ENCODE measurements around the gene RASAL3.

RASAL3 gene

DNA sequence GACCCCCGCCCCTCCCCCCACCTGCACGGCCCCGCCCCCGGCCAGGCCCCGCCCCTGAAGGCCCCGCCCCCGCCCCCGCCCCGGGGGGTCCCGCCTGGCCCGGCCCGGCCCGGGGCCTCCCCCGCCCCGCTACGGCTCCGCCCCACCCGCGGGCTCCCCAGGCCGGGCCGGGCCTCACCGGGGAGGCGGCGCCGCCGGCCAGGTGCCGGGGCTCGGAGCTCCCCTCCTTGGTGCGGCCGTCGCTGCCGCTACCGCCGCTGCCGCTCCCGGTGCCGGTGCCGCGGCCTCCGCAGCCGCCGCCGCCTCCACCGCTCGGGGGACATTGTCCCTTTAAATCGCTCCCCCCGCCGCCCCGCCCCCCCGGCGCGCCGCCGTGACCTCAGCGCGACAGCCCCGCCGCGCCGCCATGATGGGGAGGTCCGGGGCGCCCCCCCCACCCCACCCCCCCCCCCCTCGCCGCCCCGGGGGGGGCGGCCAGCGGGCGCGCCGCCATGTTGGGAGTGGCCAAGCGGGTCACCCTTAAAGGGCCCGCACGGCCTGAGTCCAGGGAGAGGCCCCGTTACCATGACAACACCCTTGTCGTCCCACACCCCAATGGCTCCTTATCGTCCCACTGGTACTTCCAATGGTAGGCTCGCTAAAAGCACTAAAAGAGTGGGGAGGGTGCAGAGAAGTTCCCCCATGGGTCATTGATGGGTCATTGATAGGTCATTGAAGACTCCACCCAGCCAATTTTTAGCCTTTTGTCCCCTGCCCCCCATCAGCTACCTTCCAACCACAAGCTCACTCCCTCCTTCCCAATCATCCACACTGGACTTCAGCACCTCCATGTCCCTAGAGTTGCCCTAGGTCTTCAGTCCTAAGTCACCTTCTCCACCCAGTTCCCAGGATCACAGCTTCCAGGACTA is 14.5 kb downstream of the RASAL3 start, which contains the start of gene WIZ:
WIZ (minus strand) TSS at position 337 of the 908 bp plus-strand sequence. CDS start 1,649 bp downstream, outside the sequence.
- DNase-seq (ENCODE audit: low read depth), result no peak

DNA sequence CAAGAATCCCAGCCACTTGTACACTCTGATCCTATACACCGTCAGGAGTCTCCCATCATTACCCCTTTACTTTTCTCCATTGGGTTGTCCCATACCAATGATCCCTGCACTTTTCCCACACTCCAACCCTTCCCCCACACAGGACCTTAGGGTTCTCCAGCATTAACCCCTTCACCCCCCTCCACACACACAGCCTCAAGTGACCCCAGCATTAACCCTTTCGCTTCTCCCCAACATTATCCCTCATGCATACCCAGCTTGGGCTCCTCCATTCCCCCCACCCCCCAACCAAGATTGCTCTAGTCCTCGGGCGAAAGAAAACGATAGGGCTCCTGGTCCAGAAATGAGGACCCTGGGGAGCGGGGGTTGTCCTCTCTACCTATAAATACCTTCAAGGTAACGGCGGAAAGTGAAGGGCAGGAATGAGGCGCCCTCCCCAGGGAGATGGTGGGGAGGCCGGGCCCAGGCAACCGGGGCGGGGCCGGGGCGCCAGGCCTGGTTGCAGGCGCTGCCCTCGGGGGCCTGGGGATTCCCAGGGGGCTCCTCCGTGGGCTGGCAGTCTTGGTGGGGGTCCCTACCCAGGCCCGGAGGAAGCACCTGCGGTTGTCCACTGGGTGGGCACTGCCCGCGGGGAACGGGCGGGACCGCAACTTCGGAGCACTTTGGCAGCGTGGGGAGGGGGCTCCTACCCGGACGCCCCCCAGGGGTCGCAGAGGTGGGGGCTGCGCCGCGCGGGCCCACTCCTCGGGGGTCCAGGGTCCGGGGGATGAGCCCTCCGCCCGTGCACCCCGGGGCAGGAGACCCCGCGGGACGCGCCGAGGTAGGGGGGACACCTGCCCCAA is 15.3 kb downstream of the RASAL3 start:
- no peak for DNase-seq (ENCODE audit: low read depth)

GRCh38 chr19:15448044-15448777 is 16.1 kb downstream of the RASAL3 start:
- no peak for DNase-seq (ENCODE audit: low read depth)

DNA sequence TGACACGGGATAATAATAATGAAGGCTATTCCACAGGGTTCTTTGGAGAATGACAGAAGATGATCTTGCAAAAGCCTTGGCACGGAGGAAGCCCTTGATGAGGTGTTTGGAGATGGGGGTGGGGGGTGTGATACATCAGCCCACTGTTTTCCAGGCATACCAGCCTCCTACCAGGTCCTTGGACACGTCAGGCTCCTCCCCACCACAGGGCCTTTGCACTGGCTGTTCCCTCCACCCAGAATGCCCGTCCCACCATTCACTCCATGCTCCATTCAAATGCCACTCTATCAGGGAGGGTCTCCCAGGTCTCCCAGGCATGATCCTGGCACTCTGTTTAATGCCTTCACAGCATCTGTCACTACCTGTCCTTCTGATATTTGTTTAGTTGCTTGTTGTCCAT is 17.3 kb downstream of the RASAL3 start:
- DNase-seq (ENCODE audit: low read depth), result no peak

DNA sequence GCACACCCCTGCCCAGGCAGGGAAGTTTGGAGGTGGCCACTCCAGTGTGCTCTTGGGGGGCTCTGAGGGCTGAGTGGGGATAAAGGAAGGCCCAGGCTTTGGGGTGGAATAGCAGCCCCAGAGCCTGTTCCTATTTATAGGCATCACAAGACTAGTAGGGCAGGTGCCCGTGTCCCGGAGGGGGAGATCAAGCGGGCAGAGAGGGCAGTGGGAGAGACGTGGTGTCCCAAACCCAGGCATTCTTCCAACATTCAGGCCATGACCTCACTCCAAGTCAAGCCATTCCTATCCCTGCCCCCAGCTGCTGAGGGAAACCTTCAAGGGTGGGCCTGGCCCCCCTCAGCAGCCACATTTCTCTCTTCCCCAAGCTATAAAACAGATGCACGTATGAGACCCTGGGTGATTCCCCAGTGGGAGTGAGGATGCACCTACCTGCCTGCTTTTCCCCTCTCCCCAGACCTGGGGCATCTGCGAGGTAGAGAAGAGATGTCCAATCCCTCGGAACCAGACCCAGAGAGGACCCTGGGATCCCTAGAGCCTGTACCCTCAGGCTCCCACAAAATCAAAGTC is 18.5 kb downstream of the RASAL3 start:
- DNase-seq (ENCODE audit: low read depth), result no peak

GRCh38 chr19:15445227-15445605 is 19.1 kb downstream of the RASAL3 start:
- DNase-seq (ENCODE audit: low read depth), result no peak

DNA sequence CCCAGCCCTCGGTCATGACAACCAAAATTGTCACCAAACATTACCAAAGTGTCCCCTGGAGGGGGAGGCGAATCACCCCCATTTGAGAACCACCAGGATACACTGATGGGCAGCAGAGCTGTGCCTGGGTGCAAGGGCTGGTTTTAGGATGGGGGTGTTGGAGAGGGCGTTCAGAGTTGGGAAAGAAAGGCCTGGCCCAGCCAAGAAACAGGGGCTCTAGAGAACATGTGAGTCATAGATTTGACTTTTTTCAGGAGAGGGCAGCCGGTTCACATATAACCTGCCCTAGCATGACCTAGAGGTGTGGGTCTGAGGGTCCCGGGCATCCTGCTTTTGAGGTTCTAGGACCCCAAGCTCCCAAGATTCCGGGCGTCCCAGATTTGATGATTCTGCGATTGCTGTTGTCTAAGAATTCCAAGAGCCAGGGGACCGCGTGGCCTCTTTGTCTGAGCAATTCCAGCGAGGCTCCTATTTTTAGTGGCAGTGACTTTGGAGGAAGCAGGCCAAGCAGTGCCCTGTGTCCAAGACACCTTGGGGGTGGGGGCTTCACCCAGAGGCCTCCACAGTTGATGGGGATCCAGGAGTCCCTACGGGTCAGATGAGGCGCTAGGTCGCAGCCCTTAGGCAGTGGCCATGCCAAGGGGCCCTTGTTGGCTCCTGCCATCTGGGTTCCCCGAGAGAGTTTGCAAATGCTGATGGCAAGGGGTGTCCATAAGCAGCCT is 19.7 kb downstream of the RASAL3 start:
- DNase-seq (ENCODE audit: low read depth), result no peak

GRCh38 chr19:15443838-15444237 is 20.5 kb downstream of the RASAL3 start:
- DNase-seq (ENCODE audit: low read depth), result no peak

GRCh38 chr19:15443325-15443724 is 21.0 kb downstream of the RASAL3 start:
- DNase-seq (ENCODE audit: low read depth), result no peak

GRCh38 chr19:15442142-15442920 is 22.0 kb downstream of the RASAL3 start:
- DNase-seq (ENCODE audit: low read depth), result no peak

GRCh38 chr19:15441317-15441716 is 23.0 kb downstream of the RASAL3 start:
- DNase-seq (ENCODE audit: low read depth), result no peak

DNA sequence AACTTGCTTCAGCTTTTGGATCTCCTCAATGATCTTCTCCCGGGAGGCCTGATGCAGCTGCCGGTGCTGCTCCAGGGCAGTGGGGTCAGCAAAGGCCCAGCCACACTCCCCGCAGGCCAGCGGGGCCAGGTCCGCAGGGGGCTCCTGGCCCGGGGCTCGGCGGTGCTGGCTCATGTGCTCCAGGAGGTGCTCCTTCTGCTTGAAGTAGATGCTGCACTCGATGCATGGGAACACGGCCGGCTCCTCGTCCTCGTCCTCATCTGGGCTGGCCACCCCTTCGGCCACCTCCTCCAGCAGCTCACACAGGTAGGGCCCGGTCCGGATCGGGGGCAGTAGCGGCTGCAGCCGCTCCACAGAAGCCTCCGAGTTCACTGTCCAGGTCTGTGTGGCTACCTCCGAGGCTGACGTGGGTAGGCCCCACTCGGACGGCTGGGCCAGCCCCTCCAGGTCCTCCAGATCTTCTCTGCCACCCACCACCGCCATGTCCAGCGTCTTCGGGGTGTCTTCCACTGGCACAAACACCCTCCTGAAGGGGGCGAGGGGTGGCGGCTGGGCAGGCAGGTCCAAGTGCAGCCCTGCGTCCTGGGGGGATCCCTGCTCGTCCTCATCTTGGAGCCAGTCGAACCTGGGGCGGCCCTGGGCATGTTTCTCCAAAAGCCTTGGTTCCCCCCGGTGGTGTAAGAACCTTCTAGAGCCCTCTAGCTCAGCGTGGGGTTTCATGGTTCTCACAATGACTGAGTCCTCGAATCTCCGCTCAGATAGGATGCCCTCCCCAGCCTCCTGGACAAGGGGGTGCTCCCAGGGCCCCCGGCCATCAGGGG is 24.3 kb downstream of the RASAL3 start:
- no peak for DNase-seq (ENCODE audit: low read depth)

- no peak for DNase-seq (ENCODE audit: low read depth)
These were observed 25.1 kb downstream of the RASAL3 start for GRCh38 chr19:15439078-15439799.

- DNase-seq (ENCODE audit: low read depth), result no peak
These were observed 25.8 kb downstream of the RASAL3 start for GRCh38 chr19:15438577-15438976.

GRCh38 chr19:15438124-15438496 is 26.2 kb downstream of the RASAL3 start:
- DNase-seq (ENCODE audit: low read depth), result no peak

DNA sequence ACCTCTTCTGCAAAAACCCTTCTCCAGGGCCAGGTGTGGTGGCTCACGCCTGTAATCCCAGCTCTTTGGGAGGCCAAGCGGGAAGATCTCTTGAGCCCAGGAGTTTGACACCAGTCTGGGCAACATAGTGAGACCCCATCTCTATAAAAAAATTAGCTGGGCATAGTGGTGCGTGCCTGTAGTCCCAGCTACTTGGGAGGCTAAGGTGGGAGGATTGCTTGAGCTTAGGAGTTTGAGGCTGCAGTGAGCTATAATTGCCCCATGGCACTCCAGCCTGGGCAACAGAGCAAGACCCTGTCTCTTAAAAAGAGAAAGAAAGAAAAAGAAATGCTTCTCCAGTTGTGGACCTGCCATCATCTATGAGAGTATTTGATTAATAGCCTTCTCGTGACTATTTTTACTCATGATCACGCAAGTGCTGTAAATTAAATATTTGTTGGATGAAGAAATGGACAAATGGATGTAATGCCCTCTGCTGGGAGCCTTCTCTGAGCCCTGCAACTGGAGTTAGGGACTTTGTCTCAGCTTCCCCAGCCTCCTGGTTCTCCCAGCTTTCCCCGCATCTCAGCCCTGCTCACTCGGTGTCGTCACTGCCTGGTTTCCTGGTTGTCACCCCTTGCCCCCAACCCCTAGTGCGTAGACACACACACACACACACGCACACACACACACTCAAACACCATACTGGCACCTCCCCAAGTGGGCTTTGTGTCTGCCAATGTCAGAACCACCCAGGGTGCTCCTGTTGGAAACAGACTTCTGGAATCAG is 26.8 kb downstream of the RASAL3 start:
- no peak for DNase-seq (ENCODE audit: low read depth)

DNA sequence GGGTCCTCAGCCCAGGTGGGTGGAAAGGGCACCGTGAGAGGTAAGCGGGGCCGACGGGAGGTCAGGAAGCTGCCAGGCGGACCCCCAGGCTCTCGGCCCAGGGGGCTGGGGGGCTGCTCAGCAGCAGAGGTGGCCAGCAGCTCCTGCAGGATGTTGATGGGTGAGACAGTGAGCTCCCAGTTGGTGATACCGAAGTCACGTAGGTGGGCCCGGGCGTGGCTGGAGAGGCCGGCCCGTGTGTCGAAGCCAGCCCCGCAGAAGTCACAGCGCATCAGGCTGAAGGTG is 27.6 kb downstream of the RASAL3 start:
- DNase-seq (ENCODE audit: low read depth), result no peak
